HCT116 (cell line): Measurements from ENCODE around the gene LTO1. TPM values are rescaled to one million over a fixed set of nuclear protein-coding genes. Genes with fewer than 3 reads are reported as not detected.

ENCODE experiments used
- ATAC-seq: fragments of 200-7000 bp; cut with Tn5 transposase; 2 replicates; pipeline ENCODE4 v1.9.1; 2020; ENCODE audit warnings: mild to moderate bottlenecking, moderate library complexity
- BruUV-seq: library from RNA; stranded (reverse); fragments of 400-500 nt; replicated peaks from 2 replicates; lab custom pipeline; 2021; lab: Mats Ljungman, UMichigan
- CTCF ChIA-PET: fragments of 300-600 bp; sonication (Branson Sonifier 250); formaldehyde crosslinking; loops from one replicate; lab custom pipeline; 2021; ENCODE audit warnings: antibody characterized with exemption; lab: Charles Lee
- POLR2A ChIA-PET: fragments of 300-600, 350-600 bp; sonication (Branson Sonifier 250); formaldehyde crosslinking; loops from one replicate; lab custom pipeline; 2021; ENCODE audit warnings: antibody characterized with exemption; lab: Charles Lee
- RAD21 ChIA-PET, 2 experiments: fragments of 300-600 bp; sonication (Branson Sonifier 250); formaldehyde crosslinking; loops; one replicate each; lab custom pipeline; 2023; ENCODE audit warnings: low total read pairs in 2 of 2; ENCODE audit not compliant: uncharacterized antibody in 2 of 2, unreplicated experiment in 2 of 2, low non-redundant PET in 1 of 2; lab: Charles Lee
- DNase-seq: peaks from one replicate; pipeline ENCODE4 v3.0.0-alpha.2; 2010; ENCODE audit warnings: low read depth, low spot score
- H2AFZ ChIP-seq: fragments of 200-600 bp; shearing (Covaris generic), sonication (generic); 2 replicates; pipeline ENCODE4 v1.6.1; 2017; ENCODE audit warnings: low read depth, mixed run types, mixed read lengths, antibody characterized with exemption, low read length; ENCODE audit not compliant: poor library complexity, severe bottlenecking
- H3K27ac ChIP-seq: 2 replicates; pipeline ENCODE4 v1.5.1; 2012; ENCODE audit warnings: low read depth, low read length
- H3K27me3 ChIP-seq: fragments of 200-600 bp; sonication (generic); 2 replicates; pipeline ENCODE4 v1.6.1; 2016; ENCODE audit warnings: mixed run types, low read length, mixed read lengths; ENCODE audit not compliant: insufficient read depth
- H3K36me3 ChIP-seq, 2 experiments: fragments of 200-500 bp in 1 of 2; fragments of 200-600 bp in 1 of 2; sonication (Bioruptor generic) in 1 of 2; sonication (generic) in 1 of 2; 2 replicates each; pipeline versions ENCODE4 v1.5.1 to v1.6.1; 2014 to 2016; ENCODE audit warnings: low read length in 2 of 2, inconsistent platforms in 1 of 2, mixed read lengths in 1 of 2, mixed run types in 1 of 2; ENCODE audit not compliant: insufficient read depth in 2 of 2, control insufficient read depth in 1 of 2
- H3K4me1 ChIP-seq, 2 experiments: fragments of 200-600 bp in 1 of 2; sonication (generic) in 1 of 2; 2 replicates each; pipeline versions ENCODE4 v1.5.1 to v1.6.1; 2012 to 2017; ENCODE audit warnings: low read length in 2 of 2, inconsistent platforms in 1 of 2, mild to moderate bottlenecking in 1 of 2, mixed read lengths in 1 of 2, mixed run types in 1 of 2, moderate library complexity in 1 of 2; ENCODE audit not compliant: insufficient read depth in 2 of 2, control insufficient read depth in 1 of 2
- H3K4me2 ChIP-seq: fragments of 200-600 bp; sonication (generic); 2 replicates; pipeline ENCODE4 v1.6.1; 2017; ENCODE audit warnings: mixed run types, low read length, mixed read lengths
- H3K4me3 ChIP-seq, 2 experiments: fragments of 200-600 bp in 1 of 2; sonication (generic) in 1 of 2; replicated peaks in 1 of 2; 2 replicates each; pipeline ENCODE4 v1.5.1; 2011 to 2016; ENCODE audit warnings: low read length in 2 of 2, control low read depth in 1 of 2, low read depth in 1 of 2, mild to moderate bottlenecking in 1 of 2, mixed read lengths in 1 of 2, mixed run types in 1 of 2
- H3K79me2 ChIP-seq: fragments of 200-600 bp; sonication (generic); 2 replicates; pipeline ENCODE4 v1.6.1; 2017; ENCODE audit warnings: mild to moderate bottlenecking, mixed run types, low read length, moderate library complexity, mixed read lengths; ENCODE audit not compliant: insufficient read depth
- H3K9ac ChIP-seq: fragments of 200-600 bp; sonication (generic); 2 replicates; pipeline ENCODE4 v1.6.1; 2016; ENCODE audit warnings: low read length, mixed read lengths
- H3K9me2 ChIP-seq: fragments of 200-600 bp; sonication (generic), shearing (Covaris generic); 2 replicates; pipeline ENCODE4 v1.6.1; 2017; ENCODE audit warnings: mixed run types, mild to moderate bottlenecking, moderate library complexity; ENCODE audit not compliant: insufficient read depth
- H3K9me3 ChIP-seq, 2 experiments: fragments of 200-500 bp in 1 of 2; fragments of 200-600 bp in 1 of 2; sonication (Bioruptor generic) in 1 of 2; sonication (generic) in 1 of 2; 2 replicates each; pipeline ENCODE4 v1.6.1; 2014 to 2017; ENCODE audit warnings: low read length in 2 of 2, mixed read lengths in 2 of 2, inconsistent platforms in 1 of 2, low read depth in 1 of 2, mild to moderate bottlenecking in 1 of 2, mixed run types in 1 of 2, moderate library complexity in 1 of 2; ENCODE audit not compliant: control insufficient read depth in 1 of 2, insufficient read depth in 1 of 2
- H4K20me1 ChIP-seq: fragments of 200-600 bp; sonication (generic), shearing (Covaris generic); 2 replicates; pipeline ENCODE4 v1.6.1; 2017; ENCODE audit warnings: mixed run types, mild to moderate bottlenecking, moderate library complexity; ENCODE audit not compliant: insufficient read depth
- POLR2AphosphoS5 ChIP-seq: IDR thresholded peaks from 2 replicates; pipeline ENCODE4 v1.6.1; 2011; ENCODE audit warnings: mild to moderate bottlenecking, low read depth, low read length, moderate library complexity
- RAD21 ChIP-seq: IDR thresholded peaks from 2 replicates; pipeline ENCODE4 v1.6.1; 2012; ENCODE audit warnings: low read depth, mild to moderate bottlenecking
- YY1 ChIP-seq: IDR thresholded peaks from 2 replicates; pipeline ENCODE4 v1.6.1; 2011; ENCODE audit warnings: low read length, low read depth, moderate library complexity, mild to moderate bottlenecking; ENCODE audit not compliant: insufficient replicate concordance; ENCODE audit errors: extremely low read depth
- intact Hi-C: fragments of 100-400 bp; cut with micrococcal nuclease; formaldehyde crosslinking; loops from 2 replicates; pipeline ENCODE4 v1.10.0; 2022
- total RNA-seq: library from RNA; stranded (reverse); gene quantifications from one replicate; pipeline ENCODE4 v1.2.1, GENCODE V29; 2021; ENCODE audit not compliant: unreplicated experiment

Gene LTO1
- total RNA-seq, 1 experiment from 2014 or later, result 21.3 TPM

- H3K4me3 ChIP-seq, result no peak overlapping the region
- H3K27me3 ChIP-seq, result no peaks in the 10 kb centered on the region
- H3K4me2 ChIP-seq, result no peak overlapping the region
- DNase-seq, result no peak
- peak overlapping the region; percentile 36; the same call in 1 of the 2 replicates for H3K27ac ChIP-seq
- no peaks in the 10 kb centered on the region for H3K9me2 ChIP-seq
- H3K36me3 ChIP-seq, result peaks cover 54 to 87% of the 10 kb centered on the region in 2 experiments
- no peak overlapping the region for H2AFZ ChIP-seq
- H4K20me1 ChIP-seq, result peaks cover 47% of the 10 kb centered on the region; the same call in 1 of the 2 replicates
- BruUV-seq, result no TSS peak
- POLR2A ChIA-PET, result no interaction called here
- peaks cover 98% of the 10 kb centered on the region for H3K79me2 ChIP-seq
- no peak overlapping the region for H3K9ac ChIP-seq
- H3K4me1 ChIP-seq, result peaks cover 10 to 70% of the 10 kb centered on the region in 2 experiments
- no peak for TF ChIP-seq RAD21
- no peak for TF ChIP-seq YY1
- TF ChIP-seq, all 23 proteins: peak for 0
- peak; percentile 12 for ATAC-seq
- H3K9me3 ChIP-seq, result no peaks in the 10 kb centered on the region
- RAD21 ChIA-PET, result no interaction called here
- CTCF ChIA-PET, result no interaction called here
- intact Hi-C loops, result no loop called here
Measured at GRCh38 chr11:69647390-69647748, 27.8 kb downstream of the LTO1 start.

DNA sequence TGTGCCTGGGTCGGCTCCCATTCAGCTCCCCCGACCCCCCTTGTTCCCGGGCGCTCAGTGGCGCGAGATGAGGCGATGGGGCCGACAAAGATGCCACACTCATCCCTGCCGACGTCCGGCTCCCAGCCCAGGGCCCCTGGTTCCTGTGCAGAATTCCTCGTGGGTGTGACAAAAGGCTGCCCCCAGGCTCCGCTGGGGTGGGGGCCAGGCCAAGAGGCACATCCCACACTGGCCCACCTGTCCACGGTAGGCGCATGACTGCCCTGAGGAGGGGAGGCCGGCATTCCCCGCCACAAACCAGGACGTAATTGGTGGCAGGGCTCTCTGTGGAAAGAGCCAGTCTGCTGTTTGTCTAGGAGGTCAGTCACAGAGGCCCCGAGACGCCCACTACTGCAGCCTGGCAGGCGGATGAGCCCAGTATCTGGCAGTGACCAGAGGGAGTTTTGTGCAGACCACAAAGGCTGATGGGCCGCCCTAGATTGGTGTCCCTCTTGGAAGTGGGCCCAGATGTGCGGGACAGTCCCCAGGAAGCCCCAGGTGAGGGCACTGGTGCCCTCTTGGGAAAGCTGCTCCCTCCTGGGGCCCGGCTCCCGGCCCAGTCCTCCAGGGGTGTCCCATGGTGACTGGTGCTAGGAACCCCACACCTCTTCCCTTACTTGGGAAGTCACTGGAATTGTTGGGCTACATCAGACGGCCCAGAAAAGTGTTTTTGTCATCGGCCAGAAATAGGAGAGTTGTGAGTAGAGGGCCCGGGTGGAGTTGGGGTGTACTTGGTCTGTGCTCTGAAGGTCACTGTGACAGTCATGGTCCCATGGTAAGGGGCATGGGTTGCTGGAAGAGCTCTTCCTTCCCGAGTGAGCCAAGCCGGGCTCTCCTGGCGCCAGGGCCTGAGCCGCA, 28.4 kb downstream of the LTO1 start:
- BruUV-seq, result no TSS peak
- peaks cover 47% of the 10 kb centered on the region; the same call in 1 of the 2 replicates for H4K20me1 ChIP-seq
- peaks cover 47 to 80% of the 10 kb centered on the region in 2 experiments for H3K36me3 ChIP-seq
- H3K9ac ChIP-seq, result no peak overlapping the region
- intact Hi-C loops, result no loop called here
- no peak overlapping the region for H3K4me3 ChIP-seq
- no peaks in the 10 kb centered on the region for H3K27me3 ChIP-seq
- ChIA-PET RAD21 (no interaction called here), CTCF (no interaction called here), POLR2A (no interaction called here)
- no peak for DNase-seq
- no peaks in the 10 kb centered on the region for H3K9me2 ChIP-seq
- H3K4me2 ChIP-seq, result no peak overlapping the region
- peak; percentile 14 for ATAC-seq
- H2AFZ ChIP-seq, result no peak overlapping the region
- no peaks in the 10 kb centered on the region for H3K9me3 ChIP-seq
- H3K79me2 ChIP-seq, result peaks cover 100% of the 10 kb centered on the region
- peak overlapping the region; percentile 36; the same call in 1 of the 2 replicates for H3K27ac ChIP-seq
- no peak for TF ChIP-seq YY1
- peak; percentile 56 for TF ChIP-seq POLR2AphosphoS5
- peaks cover 10 to 64% of the 10 kb centered on the region in 2 experiments for H3K4me1 ChIP-seq
